MM.1S (cell line): ENCODE results near the gene RASAL2.

Experiments used
- DNase-seq: peaks from one replicate; pipeline ENCODE4 v3.0.0-alpha.2; 2015
- H2AFZ ChIP-seq: fragments of 300-600 bp; sonication (generic); 2 replicates; pipeline ENCODE4 v1.6.0; 2016; ENCODE audit warnings: antibody characterized with exemption, low read length
- H3F3A ChIP-seq: fragments of 300-600 bp; sonication (generic); 2 replicates; pipeline ENCODE4 v1.6.1; 2016; ENCODE audit warnings: mild to moderate bottlenecking, antibody characterized with exemption, low read length, moderate library complexity, mixed read lengths; ENCODE audit not compliant: insufficient read depth
- H3K27ac ChIP-seq: fragments of 300-600 bp; sonication (generic); 2 replicates; pipeline ENCODE4 v1.5.1; 2016; ENCODE audit warnings: mild to moderate bottlenecking, low read length
- H3K27me3 ChIP-seq: fragments of 300-600 bp; sonication (generic); replicated peaks from 2 replicates; pipeline ENCODE4 v1.6.0; 2016; ENCODE audit warnings: low read length; ENCODE audit not compliant: insufficient read depth
- H3K36me3 ChIP-seq: fragments of 300-600 bp; sonication (generic); replicated peaks from 2 replicates; pipeline ENCODE4 v1.6.1; 2016; ENCODE audit warnings: mild to moderate bottlenecking, low read length, mixed read lengths; ENCODE audit not compliant: insufficient read depth
- H3K4me1 ChIP-seq: fragments of 300-600 bp; sonication (generic); 2 replicates; pipeline ENCODE4 v1.6.1; 2016; ENCODE audit warnings: low read length, mixed read lengths
- H3K4me2 ChIP-seq: fragments of 300-600 bp; sonication (generic); 2 replicates; pipeline ENCODE4 v1.6.0; 2016; ENCODE audit warnings: low read depth, low read length
- H3K4me3 ChIP-seq: fragments of 300-600 bp; sonication (generic); 2 replicates; pipeline ENCODE4 v1.5.1; 2016; ENCODE audit warnings: low read length, mixed read lengths
- H3K79me2 ChIP-seq: fragments of 300-600 bp; sonication (generic); 2 replicates; pipeline ENCODE4 v1.6.1; 2016; ENCODE audit warnings: mixed run types, low read length, mixed read lengths
- H3K9ac ChIP-seq: fragments of 300-600 bp; sonication (generic); 2 replicates; pipeline ENCODE4 v1.6.1; 2016; ENCODE audit warnings: low read length, mixed read lengths
- H3K9me2 ChIP-seq: fragments of 300-600 bp; sonication (generic); replicated peaks from 2 replicates; pipeline ENCODE4 v1.6.1; 2016; ENCODE audit warnings: mild to moderate bottlenecking, low read length, mixed read lengths; ENCODE audit not compliant: insufficient read depth
- H3K9me3 ChIP-seq: fragments of 300-600 bp; sonication (generic); replicated peaks from 2 replicates; pipeline ENCODE4 v1.6.1; 2016; ENCODE audit warnings: mild to moderate bottlenecking, low read length, mixed read lengths; ENCODE audit not compliant: insufficient read depth
- H4K20me1 ChIP-seq: fragments of 300-600 bp; sonication (generic); 2 replicates; pipeline ENCODE4 v1.6.1; 2016; ENCODE audit warnings: mild to moderate bottlenecking, low read length, moderate library complexity, mixed read lengths; ENCODE audit not compliant: insufficient read depth
- CTCF ChIP-seq: fragments of 300-600 bp; sonication (generic); IDR thresholded peaks from 2 replicates; pipeline ENCODE4 v1.5.1; 2016; ENCODE audit warnings: antibody characterized with exemption, low read length, mixed read lengths
- EZH2 ChIP-seq: fragments of 300-600 bp; sonication (generic); optimal IDR thresholded peaks from 2 replicates; pipeline ENCODE3; 2017; ENCODE audit warnings: low read depth, mild to moderate bottlenecking, antibody characterized with exemption, low read length, mixed read lengths
- EZH2phosphoT487 ChIP-seq: fragments of 300-600 bp; sonication (generic); IDR thresholded peaks from 2 replicates; pipeline ENCODE4 v1.6.1; 2018; ENCODE audit warnings: antibody characterized with exemption, low read length

RASAL2 gene

GRCh38 chr1:178282949-178283367 is 189.1 kb downstream of the RASAL2 start:
- Histone ChIP-seq H3K4me3 (no peak overlapping the region), H3K4me2 (no peak overlapping the region), H3K9me3 (no peaks in the 10 kb centered on the region), H3K79me2 (no peaks in the 10 kb centered on the region), H3F3A (no peaks in the 10 kb centered on the region), H3K27ac (no peak overlapping the region), H4K20me1 (no peaks in the 10 kb centered on the region), H3K9ac (no peak overlapping the region), H3K9me2 (no peaks in the 10 kb centered on the region), H3K27me3 (no peaks in the 10 kb centered on the region), H3K36me3 (no peaks in the 10 kb centered on the region), H2AFZ (no peak overlapping the region), H3K4me1 (no peaks in the 10 kb centered on the region)
- no peak for DNase-seq
- TF ChIP-seq CTCF (peak; percentile 29), EZH2 (no peak)

- no peak overlapping the region for H3K27ac ChIP-seq
- H2AFZ ChIP-seq = no peak overlapping the region
- H4K20me1 ChIP-seq = no peaks in the 10 kb centered on the region
- no peaks in the 10 kb centered on the region for H3K27me3 ChIP-seq
- no peak overlapping the region for H3K4me2 ChIP-seq
- DNase-seq = no peak
- TF ChIP-seq CTCF = no peak
- TF ChIP-seq EZH2phosphoT487 = no peak
- no peak for TF ChIP-seq EZH2
- H3K36me3 ChIP-seq = no peaks in the 10 kb centered on the region
- no peaks in the 10 kb centered on the region for H3K4me1 ChIP-seq
- no peaks in the 10 kb centered on the region for H3K9me2 ChIP-seq
- H3K9me3 ChIP-seq = no peaks in the 10 kb centered on the region
- no peaks in the 10 kb centered on the region for H3K79me2 ChIP-seq
- H3K9ac ChIP-seq = no peak overlapping the region
- H3F3A ChIP-seq = no peaks in the 10 kb centered on the region
- H3K4me3 ChIP-seq = no peak overlapping the region
Observed at GRCh38 chr1:178283409-178283808, 189.5 kb downstream of the RASAL2 start.

DNA sequence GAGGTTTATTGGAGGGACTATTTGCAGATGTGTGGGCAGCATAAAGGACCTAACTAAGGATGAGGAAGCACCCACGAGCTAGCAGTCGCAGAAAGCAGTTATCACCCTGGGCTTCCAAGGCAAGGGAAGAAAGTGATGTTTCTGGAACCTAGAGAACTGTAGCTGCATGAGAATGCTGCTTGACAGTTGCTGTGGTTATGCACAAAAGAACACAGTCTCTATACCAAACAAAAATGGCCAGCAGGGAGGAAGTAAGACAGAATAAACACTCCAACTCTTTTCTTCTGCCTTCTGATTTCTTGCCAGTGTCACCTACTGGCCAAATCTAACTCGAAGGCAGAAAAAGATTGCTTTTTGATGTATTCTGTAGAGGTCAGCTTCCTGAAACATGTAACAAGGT is 190.2 kb downstream of the RASAL2 start:
- no peaks in the 10 kb centered on the region for H3F3A ChIP-seq
- H3K4me3 ChIP-seq = no peak overlapping the region
- no peaks in the 10 kb centered on the region for H3K9me2 ChIP-seq
- H3K79me2 ChIP-seq = no peaks in the 10 kb centered on the region
- DNase-seq = no peak
- H3K27ac ChIP-seq = no peak overlapping the region
- H3K36me3 ChIP-seq = no peaks in the 10 kb centered on the region
- no peaks in the 10 kb centered on the region for H4K20me1 ChIP-seq
- H3K4me2 ChIP-seq = no peak overlapping the region
- H3K9ac ChIP-seq = no peak overlapping the region
- no peak overlapping the region for H2AFZ ChIP-seq
- H3K27me3 ChIP-seq = no peaks in the 10 kb centered on the region
- no peaks in the 10 kb centered on the region for H3K9me3 ChIP-seq
- TF ChIP-seq CTCF = no peak
- TF ChIP-seq EZH2phosphoT487 = no peak
- no peak for TF ChIP-seq EZH2
- H3K4me1 ChIP-seq = no peaks in the 10 kb centered on the region

DNA sequence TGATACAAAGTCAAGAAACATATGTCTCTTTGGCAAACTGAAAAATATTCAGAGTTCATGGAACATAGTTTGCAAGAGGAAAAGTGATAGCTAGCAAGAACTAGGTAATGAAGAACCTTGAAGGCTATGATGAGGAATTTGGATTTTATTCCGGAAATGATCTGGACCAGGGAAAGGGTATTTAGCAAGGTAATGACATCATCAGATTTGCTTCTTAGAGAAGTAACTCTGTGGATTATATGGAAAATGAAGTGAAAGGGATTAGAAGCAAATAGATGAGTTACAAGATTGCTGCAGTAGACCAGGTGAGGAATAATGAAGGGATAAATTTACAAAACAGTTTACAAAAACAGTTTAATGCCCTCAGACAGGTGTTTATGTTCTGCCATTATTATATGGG is 197.3 kb downstream of the RASAL2 start:
- Histone ChIP-seq H3K4me2 (no peak overlapping the region), H3K4me3 (no peak overlapping the region), H4K20me1 (no peaks in the 10 kb centered on the region), H3F3A (no peaks in the 10 kb centered on the region), H3K27me3 (no peaks in the 10 kb centered on the region), H3K4me1 (no peaks in the 10 kb centered on the region), H3K9me2 (no peaks in the 10 kb centered on the region), H3K27ac (no peak overlapping the region), H3K79me2 (no peaks in the 10 kb centered on the region), H2AFZ (no peak overlapping the region), H3K9me3 (no peaks in the 10 kb centered on the region), H3K36me3 (no peaks in the 10 kb centered on the region), H3K9ac (no peak overlapping the region)
- TF ChIP-seq CTCF = no peak
- TF ChIP-seq EZH2 = no peak
- no peak for TF ChIP-seq EZH2phosphoT487
- DNase-seq = no peak
